GM19467 (cell line): Measurements from ENCODE around the gene LTBP2.

ENCODE experiments used
- ATAC-seq: cut with Tn5 transposase; IDR thresholded peaks from one replicate; pipeline ENCODE4 v1.9.1; 2021; ENCODE audit warnings: mild to moderate bottlenecking, moderate library complexity; ENCODE audit not compliant: unreplicated experiment

Gene LTBP2

GRCh38 chr14:74638966-74639365, 26.9 kb upstream of the LTBP2 start:
- ATAC-seq = no peak

DNA sequence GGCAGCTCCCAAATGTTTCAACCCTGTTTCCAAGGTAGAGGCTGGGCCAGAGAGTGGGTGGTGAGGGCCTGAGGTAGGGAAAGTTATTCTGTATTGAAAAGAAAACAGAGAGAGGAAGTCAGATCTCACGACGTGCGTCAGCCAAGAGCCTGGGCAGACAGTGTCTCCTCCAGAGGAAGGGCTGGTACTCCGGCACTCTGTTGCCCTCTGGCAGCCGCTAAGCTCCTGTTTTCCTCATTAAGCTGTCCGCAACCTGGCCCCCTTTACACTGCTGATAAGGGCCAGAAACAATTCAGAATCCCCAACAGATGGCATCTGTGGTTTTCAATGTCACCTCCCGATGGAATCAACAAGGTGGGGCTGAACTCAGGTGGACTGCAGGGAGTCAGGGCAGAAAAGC, 26.0 kb upstream of the LTBP2 start:
- no peak for ATAC-seq

- no peak for ATAC-seq
Observed at GRCh38 chr14:74637178-74637550, 25.1 kb upstream of the LTBP2 start.

DNA sequence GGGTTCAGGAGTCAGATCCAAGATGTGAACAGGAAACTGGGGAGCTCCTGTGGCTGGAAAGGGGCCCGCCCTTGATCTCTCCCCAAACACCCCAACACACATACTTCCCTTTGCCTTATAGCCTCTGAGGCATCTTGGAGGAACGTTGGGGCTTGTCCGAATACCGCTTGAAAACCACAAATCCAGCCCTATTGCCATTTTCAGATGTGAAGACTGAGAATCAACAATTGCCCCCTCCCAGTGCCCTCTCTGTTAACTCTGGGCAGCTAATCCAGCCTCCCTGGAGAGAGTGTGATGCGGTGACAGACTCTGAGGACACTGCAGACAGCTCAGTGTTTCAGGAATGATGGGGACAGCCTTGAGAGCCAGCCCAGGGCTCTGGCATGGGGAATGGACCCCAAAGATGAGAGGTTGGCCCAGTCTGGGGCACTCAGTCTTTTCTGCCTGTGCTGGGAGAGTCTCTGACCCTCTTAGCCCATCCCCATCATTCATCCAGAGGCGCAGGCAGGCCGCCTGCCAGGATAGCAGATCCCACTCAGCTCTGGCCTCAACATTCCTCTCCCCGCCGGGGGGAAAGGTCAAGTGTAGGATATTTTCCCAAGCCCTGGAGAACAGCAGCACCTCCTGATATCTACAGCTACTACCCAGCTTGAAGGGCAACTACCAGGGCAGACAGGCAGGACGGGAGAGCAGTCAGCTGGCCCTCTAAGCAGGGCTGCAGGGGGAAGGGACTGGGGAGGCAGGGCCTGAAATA, 24.6 kb upstream of the LTBP2 start:
- no peak for ATAC-seq

DNA sequence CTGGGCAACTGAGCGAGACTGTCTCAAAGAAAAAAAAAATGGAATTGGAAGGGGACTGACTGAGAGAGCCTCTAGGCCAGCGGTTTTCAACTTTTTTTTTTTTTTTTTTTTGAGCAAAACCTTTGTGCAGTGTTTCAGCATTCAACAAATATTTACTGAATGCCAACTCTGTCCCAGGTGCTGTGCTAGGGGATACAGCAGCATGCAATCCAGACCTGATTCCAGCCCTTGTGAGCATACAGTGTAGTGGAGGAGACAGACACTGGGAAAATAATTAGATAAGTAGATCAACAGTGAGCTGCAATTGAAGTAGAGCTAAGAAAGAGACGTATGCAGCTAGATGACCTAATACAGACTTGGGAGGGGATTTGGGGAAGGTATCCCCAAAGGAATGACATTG, 23.8 kb upstream of the LTBP2 start:
- no peak for ATAC-seq

- no peak for ATAC-seq
Observed at GRCh38 chr14:74634964-74635363, 22.9 kb upstream of the LTBP2 start.

DNA sequence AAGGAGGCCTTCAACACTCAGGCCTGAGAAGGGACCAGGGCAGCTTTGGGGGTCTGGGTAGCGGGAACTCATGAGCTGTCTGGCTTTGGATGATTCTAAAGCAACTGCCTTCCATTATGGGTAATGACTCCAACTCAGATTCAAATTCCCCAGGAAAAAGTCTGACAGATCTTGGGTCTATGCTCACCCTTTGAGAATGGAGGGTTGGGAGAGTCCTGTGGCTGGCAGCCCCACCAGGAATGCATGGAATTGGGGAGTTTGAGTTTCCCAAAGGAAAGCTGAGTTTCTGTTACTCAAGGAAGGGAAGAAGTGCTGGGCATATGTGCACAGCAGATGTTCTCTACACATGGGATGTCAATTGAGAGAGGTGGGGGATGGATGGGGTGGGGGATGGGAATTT, 22.4 kb upstream of the LTBP2 start:
- no peak for ATAC-seq

DNA sequence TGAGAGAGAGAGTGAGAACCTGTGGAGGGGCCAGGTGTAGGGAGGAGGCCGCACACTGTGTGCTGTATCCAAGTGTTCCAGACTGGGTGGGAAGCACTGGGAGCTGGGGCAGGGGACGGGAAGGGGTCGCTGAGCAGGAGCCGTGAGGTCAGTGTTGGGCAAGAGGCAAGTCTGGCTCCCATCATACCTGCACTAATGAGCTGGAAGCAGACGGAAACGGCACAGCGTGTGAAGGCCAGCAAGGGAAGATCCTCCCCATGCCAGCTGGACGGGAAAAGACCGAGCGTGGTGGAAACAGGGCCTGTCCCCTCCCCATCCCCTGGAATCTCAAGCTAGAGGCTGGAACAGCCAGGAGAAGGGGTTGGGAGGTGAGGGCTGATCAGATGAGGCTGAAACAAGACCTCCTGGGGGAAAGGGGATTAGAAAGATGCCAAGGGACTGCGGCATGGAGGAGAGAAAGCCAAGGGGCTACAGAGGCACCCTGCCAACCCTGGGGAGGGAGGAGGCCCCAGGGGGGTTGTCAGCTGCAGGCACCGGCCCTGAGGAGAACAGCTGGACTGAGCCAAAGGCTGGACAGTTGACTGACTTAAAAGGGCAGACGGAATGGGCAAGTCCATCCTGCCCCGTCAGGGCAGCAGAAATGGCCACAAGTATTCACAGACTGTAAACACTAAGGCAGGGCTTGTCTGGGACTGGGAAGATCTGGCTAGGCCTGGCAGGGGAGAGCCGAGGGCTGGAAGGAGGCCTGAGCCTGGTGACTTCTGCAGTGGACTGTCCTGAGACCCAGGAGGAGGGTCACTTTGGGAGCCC, 19.0 kb upstream of the LTBP2 start:
- no peak for ATAC-seq

GRCh38 chr14:74628418-74628817, 16.4 kb upstream of the LTBP2 start:
- no peak for ATAC-seq

DNA sequence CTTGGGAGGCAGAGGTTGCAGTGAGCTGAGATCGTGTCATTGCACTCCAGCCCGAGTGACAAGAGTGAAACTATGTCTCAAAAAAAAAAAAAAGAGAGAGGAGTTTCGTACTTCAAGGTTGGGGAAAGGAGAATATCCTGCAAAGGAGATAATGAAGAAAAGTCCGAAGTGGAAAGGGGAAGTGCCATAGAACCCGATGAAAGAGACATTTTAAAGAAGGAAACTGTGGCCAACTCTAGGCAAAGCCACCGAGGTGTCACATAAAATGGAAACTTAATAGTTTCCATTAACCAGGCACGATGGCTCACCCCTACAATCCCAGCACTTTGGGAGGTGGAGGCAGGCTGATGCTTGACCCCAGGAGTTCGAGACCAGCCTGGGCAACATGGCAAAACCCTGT, 15.0 kb upstream of the LTBP2 start:
- no peak for ATAC-seq

GRCh38 chr14:74622257-74622656, 10.2 kb upstream of the LTBP2 start:
- ATAC-seq = no peak

DNA sequence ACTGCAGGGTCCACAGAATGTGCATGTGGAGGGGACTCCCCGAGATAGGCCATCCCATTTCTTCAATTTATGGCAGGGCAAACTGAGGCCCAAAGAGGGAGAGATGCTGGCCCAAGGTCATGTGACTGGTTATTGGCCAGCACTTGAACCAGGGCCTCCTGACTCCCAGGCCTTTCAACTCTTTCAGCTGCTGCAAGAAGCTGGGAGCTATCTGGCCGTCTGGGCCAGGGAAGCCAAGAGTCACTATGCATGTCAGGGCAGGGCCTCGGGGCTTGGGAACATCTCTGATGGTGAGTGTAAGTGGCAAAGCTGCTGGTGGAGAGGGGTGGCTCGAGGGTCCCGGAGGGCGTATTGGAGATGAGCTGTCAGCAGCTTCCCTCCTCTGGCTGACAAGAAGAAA, 9.5 kb upstream of the LTBP2 start:
- no peak for ATAC-seq

DNA sequence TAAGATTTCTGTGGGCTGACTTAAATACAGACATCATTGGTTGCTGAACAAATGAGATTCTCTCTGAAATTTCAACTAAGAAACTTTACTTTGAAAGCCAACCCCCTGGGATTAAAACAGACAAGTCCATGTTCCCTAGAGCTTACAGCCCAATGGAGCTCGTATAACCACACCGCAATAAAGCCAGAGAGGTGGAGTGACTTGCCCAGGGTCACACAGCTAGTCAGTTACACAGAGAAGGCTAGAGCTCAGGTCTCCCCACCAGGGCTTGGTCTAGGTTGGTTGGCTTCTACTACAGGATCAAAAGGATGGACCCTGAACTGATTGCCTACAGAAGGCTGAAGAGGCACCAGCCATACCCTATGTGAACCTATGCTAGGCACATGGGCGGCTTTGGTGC, 8.9 kb upstream of the LTBP2 start:
- no peak for ATAC-seq

DNA sequence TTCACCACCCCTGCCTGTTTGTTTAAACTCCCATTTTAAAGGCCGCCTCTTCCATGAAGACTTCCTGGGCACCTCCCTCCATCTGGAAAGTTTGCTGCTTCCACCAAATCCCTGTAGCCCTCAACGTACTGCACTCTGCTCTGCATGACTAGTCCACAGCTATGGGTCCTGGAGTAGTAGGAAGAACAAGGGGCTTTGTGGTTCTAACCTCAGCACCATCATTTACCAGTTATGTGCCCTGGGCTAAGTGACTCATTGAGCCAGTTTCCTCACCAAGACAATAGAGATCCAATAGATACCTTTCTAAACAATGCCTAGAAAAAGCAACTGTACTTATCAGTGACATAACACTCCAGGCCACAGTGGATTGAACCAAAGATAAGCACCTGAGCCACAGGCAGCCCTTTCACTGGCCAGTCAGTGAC, 8.5 kb upstream of the LTBP2 start:
- ATAC-seq = no peak

DNA sequence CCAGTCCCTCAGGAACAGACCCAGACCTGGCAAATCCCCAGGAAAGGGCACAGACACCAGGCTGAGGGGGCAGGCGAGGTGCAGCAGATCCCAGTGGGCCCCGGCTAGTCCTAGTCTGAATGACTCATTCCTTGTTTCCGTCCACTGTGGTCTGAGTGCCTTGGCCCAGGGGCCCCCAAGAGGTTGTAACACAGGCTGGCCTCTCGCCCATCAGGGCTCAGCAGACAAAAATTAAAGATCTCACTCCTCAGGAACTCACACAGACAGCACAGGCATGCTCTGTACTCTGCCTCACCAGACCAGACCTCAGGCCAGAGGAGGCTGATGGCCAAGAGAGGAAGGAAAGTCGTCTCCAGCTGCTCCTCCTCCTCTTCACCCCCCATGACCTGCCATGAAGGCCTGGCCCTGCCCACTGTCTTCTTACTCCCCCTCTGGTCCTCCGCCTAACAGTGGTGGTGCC, 7.7 kb upstream of the LTBP2 start:
- no peak for ATAC-seq

- ATAC-seq = no peak
Observed at GRCh38 chr14:74618078-74618952, 6.3 kb upstream of the LTBP2 start.

- no peak for ATAC-seq
Observed at GRCh38 chr14:74616996-74617700, 5.1 kb upstream of the LTBP2 start.

GRCh38 chr14:74616507-74616906, 4.5 kb upstream of the LTBP2 start:
- no peak for ATAC-seq

DNA sequence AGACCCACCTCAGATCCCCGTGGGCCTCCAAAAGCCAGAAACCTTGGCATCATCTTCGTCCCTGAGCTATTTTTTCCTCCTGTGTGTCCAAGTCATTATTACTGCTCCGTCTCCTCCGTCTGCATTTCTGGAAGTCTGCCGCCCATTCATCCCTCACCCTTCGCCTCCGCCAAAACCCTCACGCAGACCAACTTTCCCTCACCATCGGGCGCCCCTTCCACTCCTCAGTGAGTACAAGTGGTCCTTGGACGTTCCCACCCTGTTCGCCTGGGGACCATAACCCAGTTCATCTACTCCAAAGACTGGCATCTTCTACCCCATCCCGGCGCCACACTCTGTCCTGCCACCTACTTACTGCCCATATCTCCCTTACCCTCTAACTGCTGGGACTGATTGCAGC, 3.7 kb upstream of the LTBP2 start:
- ATAC-seq = no peak
